Mucosa of rectum (tissue), 2 donors: Measurements from ENCODE around the gene L3MBTL3.

ENCODE experiments used
- H3K27ac ChIP-seq, 2 donors: one replicate each; pipeline ENCODE4 v1.7.0; 2013; ENCODE audit warnings: inconsistent platforms in 2 of 2, low read depth in 2 of 2, low read length in 2 of 2
- H3K27me3 ChIP-seq, 2 donors: one replicate each; pipeline ENCODE4 v1.7.0; 2013; ENCODE audit warnings: low read length in 2 of 2; ENCODE audit not compliant: control insufficient read depth in 2 of 2, insufficient read depth in 2 of 2
- H3K36me3 ChIP-seq, 2 donors: one replicate each; pipeline ENCODE4 v1.7.0; 2013; ENCODE audit warnings: low read length in 2 of 2; ENCODE audit not compliant: control insufficient read depth in 2 of 2, insufficient read depth in 2 of 2
- H3K4me1 ChIP-seq, 2 donors: one replicate each; pipeline ENCODE4 v1.7.0; 2013; ENCODE audit warnings: low read length in 2 of 2, mild to moderate bottlenecking in 1 of 2; ENCODE audit not compliant: control insufficient read depth in 2 of 2, insufficient read depth in 2 of 2
- H3K4me3 ChIP-seq, 2 donors: one replicate each; pipeline ENCODE4 v1.7.0; 2013; ENCODE audit warnings: low read length in 2 of 2
- H3K9ac ChIP-seq, 2 donors: one replicate each; pipeline ENCODE4 v1.7.0; 2013; ENCODE audit warnings: low read length in 2 of 2, low read depth in 1 of 2, mild to moderate bottlenecking in 1 of 2
- H3K9me3 ChIP-seq, 2 donors: one replicate each; pipeline ENCODE4 v1.7.0; 2013; ENCODE audit warnings: low read length in 2 of 2; ENCODE audit not compliant: control insufficient read depth in 2 of 2
- donor health status: healthy.
- donor health status: Normal muscosa, but diverticular disease.

L3MBTL3 gene

GRCh38 chr6:130026859-130027258 is 8.5 kb downstream of the L3MBTL3 start:
- Histone ChIP-seq H3K9me3 (no peaks in the 10 kb centered on the region), H3K36me3 (peaks cover 0 to 4% of the 10 kb centered on the region in 2 donors), H3K4me3 (no peak overlapping the region), H3K9ac (no peak overlapping the region), H3K4me1 (no peaks in the 10 kb centered on the region), H3K27me3 (no peaks in the 10 kb centered on the region), H3K27ac (no peak overlapping the region)

GRCh38 chr6:130027948-130028347 is 9.6 kb downstream of the L3MBTL3 start:
- Histone ChIP-seq H3K27ac (no peak overlapping the region), H3K9me3 (no peaks in the 10 kb centered on the region), H3K4me3 (no peak overlapping the region), H3K27me3 (no peaks in the 10 kb centered on the region), H3K4me1 (no peaks in the 10 kb centered on the region), H3K9ac (no peak overlapping the region), H3K36me3 (peaks cover 0 to 4% of the 10 kb centered on the region in 2 donors)

- no peak overlapping the region for H3K9ac ChIP-seq
- H3K27ac ChIP-seq: no peak overlapping the region
- no peak overlapping the region for H3K4me3 ChIP-seq
- H3K9me3 ChIP-seq: no peaks in the 10 kb centered on the region
- H3K36me3 ChIP-seq: peaks cover 0 to 4% of the 10 kb centered on the region in 2 donors
- H3K4me1 ChIP-seq: no peaks in the 10 kb centered on the region
- no peaks in the 10 kb centered on the region for H3K27me3 ChIP-seq
Observed at GRCh38 chr6:130029163-130029562, 10.8 kb downstream of the L3MBTL3 start.

GRCh38 chr6:130032758-130033340 is 14.5 kb downstream of the L3MBTL3 start:
- Histone ChIP-seq H3K27ac (no peak overlapping the region), H3K9me3 (no peaks in the 10 kb centered on the region), H3K36me3 (no peaks in the 10 kb centered on the region), H3K9ac (no peak overlapping the region), H3K27me3 (no peaks in the 10 kb centered on the region), H3K4me3 (no peak overlapping the region), H3K4me1 (no peaks in the 10 kb centered on the region)

GRCh38 chr6:130033949-130034348 is 15.6 kb downstream of the L3MBTL3 start:
- peak overlapping the region in 1 of 2 donors; percentile 1 for H3K27ac ChIP-seq

GRCh38 chr6:130034378-130035146 is 16.2 kb downstream of the L3MBTL3 start:
- Histone ChIP-seq H3K27me3 (no peaks in the 10 kb centered on the region), H3K36me3 (no peaks in the 10 kb centered on the region), H3K9ac (no peak overlapping the region), H3K4me1 (no peaks in the 10 kb centered on the region), H3K9me3 (no peaks in the 10 kb centered on the region), H3K4me3 (no peak overlapping the region), H3K27ac (no peak overlapping the region)

More at GRCh38 chr6:130033949-130034348, 15.6 kb downstream of the L3MBTL3 start:
- Histone ChIP-seq H3K36me3 (no peaks in the 10 kb centered on the region), H3K4me3 (no peak overlapping the region), H3K4me1 (no peaks in the 10 kb centered on the region), H3K9ac (no peak overlapping the region), H3K27me3 (no peaks in the 10 kb centered on the region), H3K9me3 (no peaks in the 10 kb centered on the region)

GRCh38 chr6:130035211-130035610 is 16.8 kb downstream of the L3MBTL3 start:
- no peak overlapping the region for H3K4me3 ChIP-seq
- no peaks in the 10 kb centered on the region for H3K9me3 ChIP-seq
- no peak overlapping the region for H3K27ac ChIP-seq
- no peak overlapping the region for H3K9ac ChIP-seq
- H3K4me1 ChIP-seq: no peaks in the 10 kb centered on the region
- H3K27me3 ChIP-seq: no peaks in the 10 kb centered on the region
- H3K36me3 ChIP-seq: no peaks in the 10 kb centered on the region

GRCh38 chr6:130037207-130037811 is 18.9 kb downstream of the L3MBTL3 start:
- Histone ChIP-seq H3K9ac (no peak overlapping the region), H3K36me3 (no peaks in the 10 kb centered on the region), H3K9me3 (no peaks in the 10 kb centered on the region), H3K27ac (no peak overlapping the region), H3K4me3 (no peak overlapping the region), H3K27me3 (no peaks in the 10 kb centered on the region), H3K4me1 (no peaks in the 10 kb centered on the region)

- Histone ChIP-seq H3K27ac (no peak overlapping the region), H3K9ac (no peak overlapping the region), H3K36me3 (peaks cover 0 to 3% of the 10 kb centered on the region in 2 donors), H3K9me3 (no peaks in the 10 kb centered on the region), H3K4me3 (no peak overlapping the region), H3K4me1 (no peaks in the 10 kb centered on the region), H3K27me3 (no peaks in the 10 kb centered on the region)
Observed at GRCh38 chr6:130041594-130041993, 23.2 kb downstream of the L3MBTL3 start.

- Histone ChIP-seq H3K9me3 (no peaks in the 10 kb centered on the region), H3K27me3 (no peaks in the 10 kb centered on the region), H3K4me1 (no peaks in the 10 kb centered on the region), H3K4me3 (no peak overlapping the region), H3K36me3 (peaks cover 0 to 3% of the 10 kb centered on the region in 2 donors), H3K27ac (no peak overlapping the region), H3K9ac (no peak overlapping the region)
Observed at GRCh38 chr6:130043344-130043743, 25.0 kb downstream of the L3MBTL3 start.
